Adrenal gland (tissue), 5 donors: ENCODE results near the gene TXNRD2.

Experiments
- POLR2A ChIP-seq, 2 donors: fragments of 450-650 bp; IDR thresholded peaks; one replicate each; pipeline ENCODE4 v1.6.1; 2017; ENCODE audit warnings: antibody characterized with exemption in 2 of 2, mild to moderate bottlenecking in 2 of 2, moderate library complexity in 1 of 2
- TF ChIP-seq, protein P1 (sequence below), 6 experiments: fragments of 450-650 bp in 4 of 6; fragments of 200-600 bp in 2 of 6; sonication (generic) in 1 of 6; IDR thresholded peaks; 1 replicate in 5 of 6; 2 replicates in 1 of 6; pipeline versions ENCODE4 v1.5.1 to v1.8.0; 2016 to 2021; ENCODE audit warnings: antibody characterized with exemption in 6 of 6, mild to moderate bottlenecking in 2 of 6, moderate library complexity in 1 of 6
- donor health status: DM: no; HTN: no; CAD: no.

- TF ChIP-seq, protein P1, sequence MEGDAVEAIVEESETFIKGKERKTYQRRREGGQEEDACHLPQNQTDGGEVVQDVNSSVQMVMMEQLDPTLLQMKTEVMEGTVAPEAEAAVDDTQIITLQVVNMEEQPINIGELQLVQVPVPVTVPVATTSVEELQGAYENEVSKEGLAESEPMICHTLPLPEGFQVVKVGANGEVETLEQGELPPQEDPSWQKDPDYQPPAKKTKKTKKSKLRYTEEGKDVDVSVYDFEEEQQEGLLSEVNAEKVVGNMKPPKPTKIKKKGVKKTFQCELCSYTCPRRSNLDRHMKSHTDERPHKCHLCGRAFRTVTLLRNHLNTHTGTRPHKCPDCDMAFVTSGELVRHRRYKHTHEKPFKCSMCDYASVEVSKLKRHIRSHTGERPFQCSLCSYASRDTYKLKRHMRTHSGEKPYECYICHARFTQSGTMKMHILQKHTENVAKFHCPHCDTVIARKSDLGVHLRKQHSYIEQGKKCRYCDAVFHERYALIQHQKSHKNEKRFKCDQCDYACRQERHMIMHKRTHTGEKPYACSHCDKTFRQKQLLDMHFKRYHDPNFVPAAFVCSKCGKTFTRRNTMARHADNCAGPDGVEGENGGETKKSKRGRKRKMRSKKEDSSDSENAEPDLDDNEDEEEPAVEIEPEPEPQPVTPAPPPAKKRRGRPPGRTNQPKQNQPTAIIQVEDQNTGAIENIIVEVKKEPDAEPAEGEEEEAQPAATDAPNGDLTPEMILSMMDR (IDR thresholded peaks at IDR 0.05) = no peak
- no peak for TF ChIP-seq POLR2A (IDR thresholded peaks at IDR 0.05)
Observed at GRCh38 chr22:19842393-19843106, 99.1 kb downstream of the TXNRD2 start.
